Neuronal stem cell (in vitro differentiated cells): Measurements from ENCODE around the gene NETO2.

ENCODE experiments used
- DNase-seq: peaks from one replicate; pipeline ENCODE4 v3.0.0-alpha.2; 2013; ENCODE audit warnings: low spot score
- H2AFZ ChIP-seq: one replicate; pipeline ENCODE4 v1.6.1; 2013; ENCODE audit warnings: mild to moderate bottlenecking, low read length, inconsistent platforms
- H2AK5ac ChIP-seq: 2 replicates; pipeline ENCODE4 v1.6.1; 2013; ENCODE audit warnings: low read depth, mild to moderate bottlenecking, inconsistent platforms, low read length, moderate library complexity, mixed read lengths
- H2BK120ac ChIP-seq: 2 replicates; pipeline ENCODE4 v1.6.1; 2013; ENCODE audit warnings: low read depth, mild to moderate bottlenecking, inconsistent platforms, low read length, moderate library complexity, mixed read lengths
- H2BK12ac ChIP-seq: one replicate; pipeline ENCODE4 v1.6.1; 2013; ENCODE audit warnings: low read length, inconsistent platforms
- H2BK15ac ChIP-seq: 2 replicates; pipeline ENCODE4 v1.6.1; 2013; ENCODE audit warnings: mild to moderate bottlenecking, low read length, inconsistent platforms, mixed read lengths
- H2BK5ac ChIP-seq: one replicate; pipeline ENCODE4 v1.6.1; 2013; ENCODE audit warnings: inconsistent platforms, mild to moderate bottlenecking, low read length, moderate library complexity
- H3K14ac ChIP-seq: one replicate; pipeline ENCODE4 v1.6.1; 2013; ENCODE audit warnings: low read length, inconsistent platforms
- H3K18ac ChIP-seq: 2 replicates; pipeline ENCODE4 v1.6.1; 2013; ENCODE audit warnings: low read length, inconsistent platforms
- H3K23ac ChIP-seq: 2 replicates; pipeline ENCODE4 v1.6.1; 2013; ENCODE audit warnings: low read depth, mild to moderate bottlenecking, mixed read lengths, low read length, inconsistent platforms; ENCODE audit not compliant: poor library complexity
- H3K27ac ChIP-seq: replicated peaks from 3 replicates; pipeline ENCODE4 v1.5.1; 2013; ENCODE audit warnings: low read length, inconsistent platforms
- H3K27me3 ChIP-seq, 3 experiments: 2 replicates each; pipeline ENCODE4 v1.6.1; 2013; ENCODE audit warnings: low read length in 3 of 3, mild to moderate bottlenecking in 2 of 3, inconsistent platforms in 1 of 3, low read depth in 1 of 3, mixed read lengths in 1 of 3, moderate library complexity in 1 of 3; ENCODE audit not compliant: control insufficient read depth in 3 of 3, insufficient read depth in 3 of 3
- H3K36me3 ChIP-seq, 2 donors: replicated peaks in 1 of 2; 2 replicates each; pipeline ENCODE4 v1.6.1; 2013; ENCODE audit warnings: low read length in 2 of 2; ENCODE audit not compliant: control insufficient read depth in 2 of 2, insufficient read depth in 2 of 2
- H3K4ac ChIP-seq: 2 replicates; pipeline ENCODE4 v1.6.1; 2013; ENCODE audit warnings: inconsistent platforms, mild to moderate bottlenecking, low read length, moderate library complexity
- H3K4me1 ChIP-seq, 2 donors: 1 replicate in 1 of 2; 2 replicates in 1 of 2; pipeline ENCODE4 v1.6.1; 2013; ENCODE audit warnings: low read length in 2 of 2, low read depth in 1 of 2; ENCODE audit not compliant: control insufficient read depth in 2 of 2, insufficient read depth in 1 of 2
- H3K4me2 ChIP-seq: one replicate; pipeline ENCODE4 v1.6.1; 2013; ENCODE audit warnings: mild to moderate bottlenecking, low read length, inconsistent platforms; ENCODE audit not compliant: insufficient read depth, poor library complexity, severe bottlenecking
- H3K4me3 ChIP-seq, 2 donors: 2 replicates each; pipeline ENCODE4 v1.5.1; 2013; ENCODE audit warnings: low read length in 2 of 2, mild to moderate bottlenecking in 2 of 2, inconsistent platforms in 1 of 2, moderate library complexity in 1 of 2
- H3K79me1 ChIP-seq: one replicate; pipeline ENCODE4 v1.6.1; 2013; ENCODE audit warnings: low read depth, mild to moderate bottlenecking, inconsistent platforms, low read length, moderate library complexity
- H3K9ac ChIP-seq: one replicate; pipeline ENCODE4 v1.6.1; 2013; ENCODE audit warnings: mild to moderate bottlenecking, low read depth, low read length, inconsistent platforms; ENCODE audit not compliant: poor library complexity
- H3K9me3 ChIP-seq, 2 donors: replicated peaks in 1 of 2; 2 replicates each; pipeline versions ENCODE3 to v1.6.1; 2013; ENCODE audit warnings: low read length in 2 of 2, mild to moderate bottlenecking in 2 of 2, inconsistent platforms in 1 of 2, low read depth in 1 of 2, mixed read lengths in 1 of 2, moderate library complexity in 1 of 2; ENCODE audit not compliant: control insufficient read depth in 2 of 2, insufficient read depth in 1 of 2
- H4K8ac ChIP-seq: one replicate; pipeline ENCODE4 v1.6.1; 2013; ENCODE audit warnings: low read depth, mild to moderate bottlenecking, inconsistent platforms, low read length, moderate library complexity
- H4K91ac ChIP-seq: one replicate; pipeline ENCODE4 v1.6.1; 2013; ENCODE audit warnings: low read length, low read depth, mild to moderate bottlenecking, inconsistent platforms; ENCODE audit not compliant: poor library complexity
- WGBS, 2 donors: extraction: QIAGEN DNeasy Blood & Tissue Kit; methylation state at CpG; one replicate each; pipeline ENCODE4 v1.1.7; 2013; ENCODE audit warnings: missing lambda C conversion rate in 2 of 2, mixed read lengths in 1 of 2; ENCODE audit not compliant: insufficient read length in 2 of 2, insufficient replicate concordance in 1 of 2; ENCODE audit errors: extremely low coverage in 2 of 2; 5-methylcytosine and 5-hydroxymethylcytosine counted together

The NETO2 gene

DNA sequence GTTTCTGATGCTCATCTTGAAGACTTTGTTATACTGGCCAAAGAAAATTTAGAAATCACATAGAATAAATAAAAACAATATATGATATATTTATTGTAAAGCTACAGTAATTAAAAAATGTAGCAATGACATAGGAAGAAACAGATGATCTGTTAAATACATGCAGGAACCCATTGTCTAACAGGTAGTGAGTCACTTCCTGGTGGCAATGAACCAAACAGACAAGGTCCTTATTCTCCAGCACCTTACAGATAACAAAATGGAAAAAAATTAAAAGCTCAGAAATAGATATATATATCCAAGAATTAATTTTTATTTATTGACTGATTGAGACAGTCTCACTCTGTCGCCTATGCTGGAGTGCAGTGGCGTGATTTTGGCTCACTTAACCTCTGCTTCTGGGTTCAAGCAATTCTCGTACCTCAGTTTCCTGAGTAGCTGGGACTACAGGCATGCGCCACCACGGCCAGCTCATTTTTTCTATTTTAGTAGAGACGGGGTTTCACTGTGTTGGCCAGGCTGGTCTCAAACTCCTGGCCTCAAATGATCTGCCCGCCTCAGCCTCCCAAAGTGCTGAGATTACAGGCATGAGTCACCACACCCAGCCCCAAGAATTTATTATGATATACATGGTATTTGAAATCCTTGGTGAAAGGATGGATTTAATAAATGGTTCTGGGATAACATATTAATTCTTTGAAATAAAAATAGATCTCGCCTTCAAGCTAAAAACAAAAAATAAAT, 7.5 kb downstream of the NETO2 start:
- H3K4me2 ChIP-seq = no peak overlapping the region

DNA sequence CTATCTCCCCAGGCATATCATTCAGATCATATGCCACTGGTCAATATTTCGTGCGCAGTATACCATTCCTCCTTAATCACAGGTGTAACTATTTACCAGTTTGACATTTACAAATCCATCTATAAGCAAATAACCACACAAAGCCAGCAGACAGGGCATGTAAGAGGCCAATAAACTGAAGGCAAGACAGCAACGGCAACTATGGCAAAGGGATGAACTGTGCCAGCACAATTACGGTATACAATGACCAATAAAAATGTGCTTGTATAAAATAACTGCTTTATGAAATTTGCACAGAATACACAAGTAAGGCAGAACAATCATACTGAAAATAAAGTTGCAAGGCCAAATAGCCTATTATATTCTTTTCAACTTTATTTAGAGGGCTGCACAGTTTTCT, 9.2 kb downstream of the NETO2 start:
- no peaks in the 10 kb centered on the region for H3K27me3 ChIP-seq
- DNase-seq = no peak
- H4K91ac ChIP-seq = no peak overlapping the region
- H3K9ac ChIP-seq = no peak overlapping the region
- no peak overlapping the region for H2BK15ac ChIP-seq
- no peak overlapping the region for H3K18ac ChIP-seq
- no peak overlapping the region for H4K8ac ChIP-seq
- no peaks in the 10 kb centered on the region for H3K79me1 ChIP-seq
- WGBS, 2 donors = no CpG with 5 or more reads among the region's 4 CpGs
- H3K27ac ChIP-seq = no peak overlapping the region
- no peak overlapping the region for H3K23ac ChIP-seq
- H3K36me3 ChIP-seq = peaks cover 2 to 42% of the 10 kb centered on the region in 2 donors
- H2BK5ac ChIP-seq = no peak overlapping the region
- no peak overlapping the region for H2AK5ac ChIP-seq
- no peak overlapping the region for H3K4ac ChIP-seq
- no peak overlapping the region for H2BK120ac ChIP-seq
- no peak overlapping the region for H2BK12ac ChIP-seq
- H3K14ac ChIP-seq = no peak overlapping the region
- H2AFZ ChIP-seq = no peak overlapping the region
- no peak overlapping the region for H3K4me3 ChIP-seq
- no peak overlapping the region for H3K4me2 ChIP-seq
- peaks cover 0 to 8% of the 10 kb centered on the region in 2 donors for H3K4me1 ChIP-seq
- peaks cover 0 to 4% of the 10 kb centered on the region in 2 donors for H3K9me3 ChIP-seq

More for the DNA sequence above, 7.5 kb downstream of the NETO2 start:
- no peak overlapping the region for H3K23ac ChIP-seq
- H2BK15ac ChIP-seq = no peak overlapping the region
- no peak overlapping the region for H3K14ac ChIP-seq
- H2BK120ac ChIP-seq = no peak overlapping the region
- no CpG with 5 or more reads among the region's 8 CpGs for WGBS, 2 donors
- no peak overlapping the region for H2BK12ac ChIP-seq
- no peak overlapping the region for H3K4me3 ChIP-seq
- H3K27me3 ChIP-seq = no peaks in the 10 kb centered on the region
- no peak overlapping the region for H2AFZ ChIP-seq
- no peak overlapping the region for H3K18ac ChIP-seq
- no peak overlapping the region for H2AK5ac ChIP-seq
- no peak overlapping the region for H2BK5ac ChIP-seq
- no peaks in the 10 kb centered on the region for H3K9me3 ChIP-seq
- H4K91ac ChIP-seq = no peak overlapping the region
- H4K8ac ChIP-seq = no peak overlapping the region
- no peak for DNase-seq
- no peak overlapping the region for H3K27ac ChIP-seq
- H3K79me1 ChIP-seq = no peaks in the 10 kb centered on the region
- H3K4me1 ChIP-seq = peaks cover 0 to 20% of the 10 kb centered on the region in 2 donors
- no peak overlapping the region for H3K4ac ChIP-seq
- H3K9ac ChIP-seq = no peak overlapping the region
- H3K36me3 ChIP-seq = peaks cover 2 to 32% of the 10 kb centered on the region in 2 donors

DNA sequence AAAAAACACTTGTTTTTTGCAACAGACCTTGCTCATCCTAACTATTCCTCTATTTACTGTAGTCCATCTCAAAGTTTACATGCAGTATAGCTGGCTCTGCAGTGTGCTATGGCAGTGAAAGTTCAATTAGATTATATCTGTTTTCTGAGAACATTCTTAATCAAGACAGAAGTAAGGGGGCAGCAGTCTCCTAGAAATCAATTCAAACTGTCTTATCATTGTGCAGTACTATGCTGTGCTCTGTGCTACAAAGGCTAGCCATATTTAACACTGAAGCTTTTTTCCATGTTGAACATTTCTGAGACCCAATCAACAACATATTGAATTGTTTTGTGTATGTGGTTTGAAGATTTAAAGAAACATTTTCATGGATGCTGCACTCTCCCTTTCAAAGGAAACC, 11.4 kb downstream of the NETO2 start:
- H3K23ac ChIP-seq = no peak overlapping the region
- no peak overlapping the region for H3K4me2 ChIP-seq
- H3K9me3 ChIP-seq = peaks cover 0 to 4% of the 10 kb centered on the region in 2 donors
- H3K79me1 ChIP-seq = no peaks in the 10 kb centered on the region
- peaks cover 2 to 58% of the 10 kb centered on the region in 2 donors for H3K36me3 ChIP-seq
- no peak overlapping the region for H2AK5ac ChIP-seq
- no peak overlapping the region for H2BK15ac ChIP-seq
- no peak overlapping the region for H2BK5ac ChIP-seq
- H2BK12ac ChIP-seq = no peak overlapping the region
- no peaks in the 10 kb centered on the region for H3K27me3 ChIP-seq
- H3K18ac ChIP-seq = no peak overlapping the region
- H3K9ac ChIP-seq = no peak overlapping the region
- H3K27ac ChIP-seq = no peak overlapping the region
- H4K8ac ChIP-seq = no peak overlapping the region
- no peak overlapping the region for H2BK120ac ChIP-seq
- no peak overlapping the region for H3K4me3 ChIP-seq
- H3K4me1 ChIP-seq = no peaks in the 10 kb centered on the region
- DNase-seq = no peak
- H2AFZ ChIP-seq = no peak overlapping the region
- no peak overlapping the region for H3K4ac ChIP-seq
- no peak overlapping the region for H3K14ac ChIP-seq
- H4K91ac ChIP-seq = no peak overlapping the region

DNA sequence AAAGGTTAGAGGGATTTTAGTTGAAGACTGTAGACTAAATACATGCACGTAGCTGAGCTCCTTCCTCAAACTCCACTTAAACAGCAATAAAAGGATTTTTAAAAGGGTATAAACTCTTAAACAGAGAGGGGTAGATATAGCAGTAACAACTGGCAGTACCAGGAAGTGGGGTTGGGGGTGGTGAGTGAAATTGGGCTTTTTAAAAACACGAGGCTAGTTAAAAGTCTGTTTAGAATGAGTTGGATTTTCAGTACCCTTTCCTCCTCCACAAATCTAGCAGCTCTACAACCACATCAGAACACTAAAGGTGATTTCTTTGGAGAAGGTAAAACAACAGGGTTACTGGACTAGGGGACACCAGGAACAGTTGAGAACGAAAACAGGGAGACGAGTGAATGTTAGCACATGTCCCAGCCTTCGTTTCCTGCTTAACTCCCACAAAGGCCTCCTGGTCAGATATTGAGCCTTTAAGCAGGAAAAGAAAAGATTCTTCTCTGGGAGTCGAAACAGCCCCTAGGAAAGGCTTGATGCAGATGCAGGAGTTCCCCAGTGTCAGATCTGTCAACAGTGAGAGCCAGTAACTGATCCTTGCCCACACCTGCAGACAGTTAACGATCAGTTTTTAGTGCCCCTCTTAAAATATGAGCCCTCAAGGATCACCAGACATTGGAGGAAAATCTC, 13.8 kb downstream of the NETO2 start:
- no peak overlapping the region for H3K14ac ChIP-seq
- peaks cover 0 to 4% of the 10 kb centered on the region in 2 donors for H3K9me3 ChIP-seq
- DNase-seq = no peak
- no peak overlapping the region for H3K9ac ChIP-seq
- no peaks in the 10 kb centered on the region for H3K4me1 ChIP-seq
- H3K36me3 ChIP-seq = peaks cover 2 to 80% of the 10 kb centered on the region in 2 donors
- H3K27me3 ChIP-seq = no peaks in the 10 kb centered on the region
- H3K4me3 ChIP-seq = no peak overlapping the region
- no peak overlapping the region for H3K4ac ChIP-seq
- H2AK5ac ChIP-seq = no peak overlapping the region
- WGBS, 2 donors = no CpG with 5 or more reads among the region's 7 CpGs
- no peak overlapping the region for H2AFZ ChIP-seq
- no peaks in the 10 kb centered on the region for H3K79me1 ChIP-seq
- no peak overlapping the region for H2BK120ac ChIP-seq
- no peak overlapping the region for H3K4me2 ChIP-seq
- no peak overlapping the region for H3K27ac ChIP-seq
- no peak overlapping the region for H3K23ac ChIP-seq
- no peak overlapping the region for H4K91ac ChIP-seq
- H4K8ac ChIP-seq = no peak overlapping the region
- H2BK5ac ChIP-seq = no peak overlapping the region
- H2BK15ac ChIP-seq = no peak overlapping the region
- H2BK12ac ChIP-seq = no peak overlapping the region
- H3K18ac ChIP-seq = no peak overlapping the region
